Hepatocyte (in vitro differentiated cells): ENCODE results near the gene CACFD1.

ENCODE experiments used
- EZH2 ChIP-seq: fragments of 200-600 bp; sonication (generic); IDR thresholded peaks from 2 replicates; pipeline ENCODE4 v1.6.1; 2016; ENCODE audit warnings: antibody characterized with exemption, mild to moderate bottlenecking, borderline replicate concordance
- EZH2phosphoT487 ChIP-seq: fragments of 200-600 bp; sonication (generic); IDR thresholded peaks from one replicate; pipeline ENCODE4 v1.6.1; 2018; ENCODE audit warnings: antibody characterized with exemption, mild to moderate bottlenecking, low read depth, moderate library complexity; ENCODE audit not compliant: unreplicated experiment, severe bottlenecking
- TF ChIP-seq, protein P1 (sequence below): fragments of 200-600 bp; sonication (generic); IDR thresholded peaks from 2 replicates; pipeline ENCODE4 v1.5.1; 2016; ENCODE audit warnings: antibody characterized with exemption, mild to moderate bottlenecking; ENCODE audit not compliant: poor library complexity

DNA sequence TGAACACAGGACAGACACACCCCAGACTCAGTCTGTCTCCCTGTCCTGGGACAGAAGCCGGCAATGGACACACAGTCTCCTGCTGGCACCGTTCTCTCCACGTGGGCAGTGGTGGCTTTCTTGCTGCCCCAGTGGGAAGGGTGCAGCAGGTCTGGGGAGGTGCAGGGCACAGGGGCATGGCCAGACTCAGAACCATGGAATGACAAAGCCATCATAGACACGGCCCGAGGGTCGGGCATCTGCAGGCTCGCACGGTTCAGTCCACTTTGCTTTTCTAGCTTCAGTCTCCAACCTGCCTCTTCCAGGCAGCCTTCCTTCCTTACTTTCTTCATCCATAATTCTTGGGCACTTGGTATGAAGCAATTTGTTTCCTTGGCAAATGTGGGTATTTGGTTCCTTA, 48.3 kb downstream of the CACFD1 start:
- TF ChIP-seq, protein P1, sequence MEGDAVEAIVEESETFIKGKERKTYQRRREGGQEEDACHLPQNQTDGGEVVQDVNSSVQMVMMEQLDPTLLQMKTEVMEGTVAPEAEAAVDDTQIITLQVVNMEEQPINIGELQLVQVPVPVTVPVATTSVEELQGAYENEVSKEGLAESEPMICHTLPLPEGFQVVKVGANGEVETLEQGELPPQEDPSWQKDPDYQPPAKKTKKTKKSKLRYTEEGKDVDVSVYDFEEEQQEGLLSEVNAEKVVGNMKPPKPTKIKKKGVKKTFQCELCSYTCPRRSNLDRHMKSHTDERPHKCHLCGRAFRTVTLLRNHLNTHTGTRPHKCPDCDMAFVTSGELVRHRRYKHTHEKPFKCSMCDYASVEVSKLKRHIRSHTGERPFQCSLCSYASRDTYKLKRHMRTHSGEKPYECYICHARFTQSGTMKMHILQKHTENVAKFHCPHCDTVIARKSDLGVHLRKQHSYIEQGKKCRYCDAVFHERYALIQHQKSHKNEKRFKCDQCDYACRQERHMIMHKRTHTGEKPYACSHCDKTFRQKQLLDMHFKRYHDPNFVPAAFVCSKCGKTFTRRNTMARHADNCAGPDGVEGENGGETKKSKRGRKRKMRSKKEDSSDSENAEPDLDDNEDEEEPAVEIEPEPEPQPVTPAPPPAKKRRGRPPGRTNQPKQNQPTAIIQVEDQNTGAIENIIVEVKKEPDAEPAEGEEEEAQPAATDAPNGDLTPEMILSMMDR, result no peak
- TF ChIP-seq EZH2phosphoT487, result no peak
- TF ChIP-seq EZH2, result no peak
